Neutrophil (primary cell): ENCODE measurements around the gene PTPMT1.

ENCODE experiments used
- H3K27ac ChIP-seq: fragments of 200-600 bp; sonication (generic); 2 replicates; pipeline ENCODE4 v1.5.1; 2016; ENCODE audit warnings: mild to moderate bottlenecking, moderate library complexity
- H3K27me3 ChIP-seq: fragments of 200-600 bp; sonication (generic); 2 replicates; pipeline ENCODE4 v1.6.0; 2016; ENCODE audit warnings: mild to moderate bottlenecking
- H3K36me3 ChIP-seq: fragments of 200-600 bp; sonication (generic); 2 replicates; pipeline ENCODE4 v1.5.1; 2017
- H3K4me1 ChIP-seq, 2 experiments: fragments of 200-600 bp in 1 of 2; sonication (generic) in 1 of 2; 1 replicate in 1 of 2; 2 replicates in 1 of 2; pipeline versions ENCODE4 v1.5.1 to v1.6.1; 2013 to 2016; ENCODE audit warnings: low read depth in 1 of 2, low read length in 1 of 2, mild to moderate bottlenecking in 1 of 2, moderate library complexity in 1 of 2; ENCODE audit not compliant: control insufficient read depth in 1 of 2, insufficient read depth in 1 of 2
- H3K4me3 ChIP-seq, 2 experiments: fragments of 200-600 bp in 1 of 2; sonication (generic) in 1 of 2; 1 replicate in 1 of 2; 2 replicates in 1 of 2; pipeline ENCODE4 v1.5.1; 2013 to 2016; ENCODE audit warnings: low read depth in 1 of 2, low read length in 1 of 2, mild to moderate bottlenecking in 1 of 2, moderate library complexity in 1 of 2
- H3K9me3 ChIP-seq: fragments of 200-600 bp; sonication (generic); 2 replicates; pipeline ENCODE4 v1.5.1; 2016
- TF ChIP-seq, protein P1 (sequence below): fragments of 200-600 bp; sonication (generic); IDR thresholded peaks from 2 replicates; pipeline ENCODE4 v1.5.1; 2016; ENCODE audit warnings: antibody characterized with exemption

Gene PTPMT1

DNA sequence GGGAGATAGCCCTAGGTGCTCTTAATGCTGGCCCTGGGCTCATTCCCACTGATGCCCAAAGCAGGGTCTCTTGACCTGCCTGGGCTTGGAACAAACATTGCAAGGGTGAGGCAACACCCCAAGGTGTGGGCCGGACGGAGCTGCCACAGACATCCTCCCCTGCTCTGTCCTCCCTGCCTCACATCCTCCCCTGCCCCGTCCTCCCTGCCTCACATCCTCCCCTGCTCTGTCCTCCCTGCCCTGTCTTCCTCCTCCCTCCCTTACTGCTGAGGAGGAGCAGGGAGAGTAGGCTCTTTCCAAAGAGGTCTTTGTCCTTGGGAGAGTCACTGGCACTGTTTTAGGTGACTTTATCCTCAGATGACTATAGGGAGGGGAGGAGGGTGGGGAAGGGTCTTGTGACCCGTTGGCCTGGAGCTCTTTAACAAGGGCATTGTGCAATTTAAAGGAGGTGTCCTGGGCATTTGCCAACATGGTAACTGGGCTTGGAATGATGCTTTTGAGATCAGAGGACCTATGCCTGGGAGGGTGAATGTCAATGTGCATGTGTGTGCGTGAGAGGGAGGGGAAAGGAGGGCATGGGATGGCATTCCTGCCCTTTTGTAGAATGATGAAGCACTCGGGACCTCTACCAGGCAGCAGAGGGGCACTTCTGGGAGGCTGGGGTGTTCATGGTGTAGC is 21.8 kb downstream of the PTPMT1 start:
- H3K4me3 ChIP-seq = no peak overlapping the region
- TF ChIP-seq, protein P1, sequence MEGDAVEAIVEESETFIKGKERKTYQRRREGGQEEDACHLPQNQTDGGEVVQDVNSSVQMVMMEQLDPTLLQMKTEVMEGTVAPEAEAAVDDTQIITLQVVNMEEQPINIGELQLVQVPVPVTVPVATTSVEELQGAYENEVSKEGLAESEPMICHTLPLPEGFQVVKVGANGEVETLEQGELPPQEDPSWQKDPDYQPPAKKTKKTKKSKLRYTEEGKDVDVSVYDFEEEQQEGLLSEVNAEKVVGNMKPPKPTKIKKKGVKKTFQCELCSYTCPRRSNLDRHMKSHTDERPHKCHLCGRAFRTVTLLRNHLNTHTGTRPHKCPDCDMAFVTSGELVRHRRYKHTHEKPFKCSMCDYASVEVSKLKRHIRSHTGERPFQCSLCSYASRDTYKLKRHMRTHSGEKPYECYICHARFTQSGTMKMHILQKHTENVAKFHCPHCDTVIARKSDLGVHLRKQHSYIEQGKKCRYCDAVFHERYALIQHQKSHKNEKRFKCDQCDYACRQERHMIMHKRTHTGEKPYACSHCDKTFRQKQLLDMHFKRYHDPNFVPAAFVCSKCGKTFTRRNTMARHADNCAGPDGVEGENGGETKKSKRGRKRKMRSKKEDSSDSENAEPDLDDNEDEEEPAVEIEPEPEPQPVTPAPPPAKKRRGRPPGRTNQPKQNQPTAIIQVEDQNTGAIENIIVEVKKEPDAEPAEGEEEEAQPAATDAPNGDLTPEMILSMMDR = no peak
- peaks cover 31% of the 10 kb centered on the region for H3K36me3 ChIP-seq
- no peak overlapping the region for H3K27ac ChIP-seq
- H3K4me1 ChIP-seq = peaks cover 9 to 15% of the 10 kb centered on the region in 2 experiments
- H3K9me3 ChIP-seq = no peaks in the 10 kb centered on the region
- H3K27me3 ChIP-seq = peaks cover 7% of the 10 kb centered on the region

DNA sequence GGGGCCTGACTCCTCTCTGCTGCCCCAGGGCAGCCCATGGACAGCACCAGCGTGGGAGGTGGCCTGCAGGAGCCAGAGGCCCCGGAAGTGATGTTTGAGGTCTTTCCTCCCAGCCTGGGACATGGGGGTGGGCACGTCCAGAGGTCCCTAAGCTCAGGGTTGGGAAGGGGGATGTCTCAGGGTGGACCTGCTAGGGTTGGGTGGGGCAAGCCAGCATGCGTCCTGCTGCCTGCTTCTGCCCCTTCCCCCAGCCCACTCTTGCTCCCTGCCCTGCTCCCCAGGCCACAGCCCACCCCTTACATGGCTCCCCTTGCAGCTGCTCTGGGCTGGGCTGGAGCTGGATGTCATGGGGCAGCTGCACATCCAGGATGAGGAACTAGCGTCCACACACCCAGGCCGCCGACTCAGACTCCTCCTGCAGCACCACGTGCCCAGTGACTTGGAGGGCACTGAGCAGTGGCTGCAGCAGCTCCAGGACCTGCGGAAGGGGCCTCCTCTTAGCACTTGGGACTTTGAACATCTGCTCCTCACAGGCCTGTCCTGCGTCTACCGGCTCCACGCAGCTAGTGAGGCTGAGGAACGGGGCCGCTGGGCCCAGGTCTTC is 22.4 kb downstream of the PTPMT1 start:
- Histone ChIP-seq H3K4me3 (no peak overlapping the region), H3K36me3 (peaks cover 24% of the 10 kb centered on the region), H3K27ac (no peak overlapping the region), H3K27me3 (peaks cover 13% of the 10 kb centered on the region), H3K4me1 (peaks cover 9 to 15% of the 10 kb centered on the region in 2 experiments), H3K9me3 (no peaks in the 10 kb centered on the region)
- TF ChIP-seq, protein P1 = no peak

DNA sequence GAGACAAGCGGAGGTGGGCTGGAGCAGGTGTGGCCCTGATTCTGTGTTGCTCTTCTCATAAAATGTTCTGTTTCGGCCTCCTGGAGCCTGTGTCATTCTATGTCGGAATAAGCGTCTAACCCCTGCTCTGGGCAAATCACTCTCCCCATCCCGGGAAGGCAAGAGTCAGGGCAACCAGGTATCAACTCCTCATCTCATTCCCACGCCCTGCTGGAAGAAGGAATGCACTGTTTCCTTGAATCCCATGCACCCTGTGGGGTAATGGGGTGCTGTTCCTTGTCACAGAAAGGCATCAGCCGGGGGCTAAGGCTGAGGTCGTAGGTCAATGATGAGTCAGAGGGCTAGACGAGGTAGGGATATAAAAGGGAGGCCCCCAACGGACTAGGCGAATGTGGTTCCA is 23.7 kb downstream of the PTPMT1 start:
- H3K4me1 ChIP-seq = peaks cover 20 to 28% of the 10 kb centered on the region in 2 experiments
- peaks cover 11% of the 10 kb centered on the region for H3K36me3 ChIP-seq
- peaks cover 26% of the 10 kb centered on the region for H3K27me3 ChIP-seq
- TF ChIP-seq, protein P1 = no peak
- H3K9me3 ChIP-seq = no peaks in the 10 kb centered on the region
- H3K4me3 ChIP-seq = no peak overlapping the region
- H3K27ac ChIP-seq = no peak overlapping the region

DNA sequence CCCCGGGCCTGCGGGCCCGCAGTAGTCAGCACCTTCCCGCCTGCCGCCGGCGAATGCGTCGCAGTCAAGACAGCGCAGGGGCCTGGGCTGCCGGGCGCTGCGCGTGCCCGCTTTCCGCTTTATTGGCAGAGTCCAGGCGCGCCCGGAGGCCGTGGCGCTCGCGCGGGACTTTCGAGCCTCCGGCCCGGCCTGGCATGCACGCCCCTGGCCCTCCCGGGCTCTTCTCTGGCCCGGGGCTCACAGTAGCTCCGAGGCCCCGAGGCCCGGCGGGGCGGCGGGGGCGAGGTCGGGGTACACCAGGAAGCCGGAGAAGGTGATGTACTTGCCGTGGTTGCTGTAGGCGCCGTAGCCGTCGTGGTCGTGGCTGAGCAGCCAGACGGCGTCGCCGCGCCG is 24.2 kb downstream of the PTPMT1 start:
- H3K9me3 ChIP-seq = no peaks in the 10 kb centered on the region
- peaks cover 7% of the 10 kb centered on the region for H3K36me3 ChIP-seq
- peaks cover 20 to 29% of the 10 kb centered on the region in 2 experiments for H3K4me1 ChIP-seq
- no peak overlapping the region for H3K4me3 ChIP-seq
- H3K27ac ChIP-seq = no peak overlapping the region
- peaks cover 31% of the 10 kb centered on the region for H3K27me3 ChIP-seq
- TF ChIP-seq, protein P1 = no peak

DNA sequence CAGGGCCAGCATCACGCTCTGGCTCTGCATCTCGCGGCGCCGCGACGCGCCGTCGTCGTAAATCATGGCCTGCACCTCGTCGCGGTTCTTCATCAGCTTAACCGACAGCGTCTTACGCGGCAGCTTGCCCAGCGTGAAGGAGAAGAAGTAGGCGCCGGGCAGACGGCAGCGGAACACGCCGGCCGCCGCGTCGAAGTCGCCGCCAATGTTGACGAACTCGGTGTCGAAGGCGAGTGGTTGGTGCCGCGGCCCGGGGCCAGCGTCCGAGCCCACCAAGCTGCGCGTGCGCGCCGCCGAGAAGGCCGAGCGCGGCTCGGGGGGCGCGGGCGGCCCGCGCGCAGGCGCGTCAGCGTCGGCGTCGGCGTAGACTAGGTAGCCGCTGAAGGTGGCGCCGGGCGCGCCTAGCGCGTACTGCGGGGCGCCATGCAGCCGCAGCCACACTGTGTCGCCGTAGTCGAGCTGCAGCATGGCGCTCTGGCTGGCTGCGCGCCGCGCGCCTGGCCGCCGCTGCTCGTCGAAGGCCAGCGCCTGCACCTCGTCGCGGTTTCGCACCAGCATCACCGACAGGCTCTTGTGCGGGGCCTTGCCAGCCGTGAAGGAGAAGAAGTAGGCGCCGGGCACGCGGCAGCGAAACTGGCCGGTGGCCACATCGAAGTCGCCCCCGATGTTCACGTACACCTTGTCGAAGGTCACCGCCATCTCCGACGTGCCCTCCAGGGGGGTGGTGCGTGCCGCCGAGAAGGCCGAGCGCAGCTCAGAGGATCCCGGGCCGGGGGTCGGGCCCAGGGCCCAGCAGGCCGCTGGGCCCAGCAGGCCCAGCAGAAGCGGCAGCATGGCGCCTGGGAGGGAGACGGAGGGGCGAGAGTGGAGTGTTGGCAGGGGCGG is 24.8 kb downstream of the PTPMT1 start:
- Histone ChIP-seq H3K4me3 (no peak overlapping the region), H3K27ac (no peak overlapping the region), H3K4me1 (peaks cover 20 to 29% of the 10 kb centered on the region in 2 experiments), H3K9me3 (no peaks in the 10 kb centered on the region), H3K27me3 (peaks cover 37% of the 10 kb centered on the region), H3K36me3 (peaks cover under 1% of the 10 kb centered on the region)
- TF ChIP-seq, protein P1 = no peak
